Measurements from ENCODE around the gene SORBS1.

SORBS1 gene

DNA sequence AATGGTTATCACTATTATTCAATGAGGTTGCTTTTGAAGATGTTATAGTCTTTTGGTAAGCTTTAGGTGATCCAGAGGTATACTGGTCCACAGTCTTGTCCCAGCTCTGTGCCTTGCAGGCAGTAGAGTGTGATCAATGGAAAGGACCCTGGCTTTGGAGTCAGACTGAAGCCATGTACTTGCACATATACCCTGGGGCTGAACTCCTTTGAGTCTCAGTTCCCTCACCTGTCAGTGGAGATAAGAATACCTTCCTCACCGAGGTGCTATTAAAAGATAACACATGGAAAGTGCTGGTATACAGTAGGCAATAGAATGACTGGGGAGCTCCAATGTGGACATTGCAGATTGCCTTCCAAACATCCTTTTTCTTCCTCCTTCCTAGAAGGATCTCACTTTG is 254.3 kb downstream of the SORBS1 start:
- no peak for DNase-seq

DNA sequence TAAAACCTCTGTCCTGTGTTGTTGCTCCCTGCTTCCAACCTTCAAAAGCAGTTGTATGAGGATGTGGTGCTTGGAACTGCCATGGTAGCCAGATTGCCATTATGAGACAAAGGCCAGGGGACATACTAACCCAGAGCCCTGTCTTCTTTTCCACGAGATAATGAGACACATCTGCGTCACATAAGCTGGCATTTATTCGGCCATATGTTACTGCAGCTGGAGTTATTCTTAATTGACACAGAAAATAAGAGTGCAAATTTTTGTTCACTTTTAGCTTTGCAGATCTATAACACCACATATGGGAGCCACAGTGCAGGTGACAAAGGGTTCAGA is 254.9 kb downstream of the SORBS1 start:
- no peak for DNase-seq

DNA sequence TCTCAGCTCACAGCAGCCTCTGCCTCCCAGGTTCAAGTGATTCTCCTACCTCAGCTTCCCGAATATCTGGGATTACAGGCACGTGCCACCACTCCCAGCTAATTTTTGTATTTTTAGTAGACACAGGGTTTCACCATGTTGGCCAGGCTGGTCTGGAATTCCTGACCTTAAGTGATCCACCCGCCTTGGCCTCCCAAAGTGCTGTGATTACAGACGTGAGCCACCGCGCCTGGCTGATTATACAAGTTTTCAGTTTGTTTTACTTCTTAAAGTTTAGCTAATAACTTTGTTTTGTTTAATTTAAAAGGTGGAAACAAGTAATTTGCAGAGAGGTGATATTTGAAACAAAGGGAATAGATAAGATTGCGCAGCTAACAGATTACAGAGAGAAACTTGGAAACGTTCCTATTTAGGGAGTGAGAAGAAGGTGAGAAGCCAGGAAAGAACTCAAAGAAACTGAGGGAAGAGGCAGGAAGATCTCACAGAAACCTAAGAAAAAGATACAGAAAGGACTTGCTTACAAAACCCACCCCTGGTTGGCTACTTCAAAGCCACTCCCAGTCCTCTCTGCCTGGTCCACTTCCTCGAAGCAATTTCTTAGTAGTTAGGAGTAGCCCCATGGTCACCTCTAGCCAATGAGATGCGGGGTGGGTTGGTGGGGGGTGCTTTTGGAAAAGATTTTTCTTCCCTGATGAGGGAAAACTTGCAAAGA is 255.4 kb downstream of the SORBS1 start:
- no peak for DNase-seq

DNA sequence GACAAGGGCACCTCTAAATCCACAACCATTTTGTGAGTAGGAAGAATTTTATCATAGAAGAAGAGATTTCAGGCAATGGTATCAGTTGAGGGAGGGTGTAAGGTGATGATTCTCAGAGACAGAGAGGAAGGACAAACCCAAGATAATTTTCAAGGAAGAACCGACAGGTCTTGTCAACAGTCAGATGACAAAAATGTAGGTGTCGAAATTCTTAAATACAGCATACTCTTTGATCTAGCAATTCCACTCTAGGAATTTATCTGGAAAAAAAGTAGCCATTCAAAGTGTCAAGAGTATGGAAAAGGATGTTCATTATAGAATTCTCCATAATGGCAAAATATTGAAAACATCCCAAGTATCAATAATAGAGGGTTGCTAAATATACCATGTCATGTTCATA is 256.2 kb downstream of the SORBS1 start:
- no peak for DNase-seq

DNA sequence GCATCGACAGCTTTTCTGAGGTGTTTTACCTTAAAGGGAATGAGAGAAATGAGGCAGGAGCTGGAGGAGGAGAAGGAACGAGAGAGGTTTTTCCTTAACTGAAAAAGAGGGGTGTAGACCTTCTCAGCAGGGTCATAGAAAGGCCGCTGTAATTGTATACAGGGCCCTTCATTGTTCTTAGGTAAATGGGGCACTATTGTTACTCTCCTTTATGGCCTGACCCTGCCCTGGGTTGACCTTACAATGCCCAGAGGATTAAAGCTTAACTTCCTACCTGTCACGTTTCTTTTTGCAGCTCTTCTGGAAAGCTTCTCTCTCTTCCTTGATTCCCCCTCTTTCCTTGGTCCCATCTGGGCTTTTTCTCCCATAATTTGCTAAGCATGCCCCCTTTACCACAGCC is 256.7 kb downstream of the SORBS1 start:
- no peak for DNase-seq

DNA sequence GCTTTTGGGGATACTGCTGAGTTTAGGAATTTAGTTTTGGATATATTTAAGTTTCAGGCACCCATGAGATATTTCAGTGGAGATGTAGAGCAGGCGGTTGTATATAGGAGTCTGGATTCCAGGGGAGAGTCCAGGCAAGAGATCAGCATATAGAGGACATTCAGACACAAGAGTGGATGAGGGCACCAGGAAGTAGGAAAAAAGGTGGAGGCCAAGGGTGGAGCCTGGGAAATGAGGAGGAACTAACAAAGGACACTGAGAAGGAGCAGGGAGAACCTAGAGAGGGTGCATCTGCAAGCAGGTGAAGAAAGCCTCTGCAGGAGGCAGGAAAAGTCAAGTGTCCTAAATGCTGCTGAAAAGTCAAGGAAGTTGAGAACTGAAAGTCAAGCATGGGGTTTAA is 257.2 kb downstream of the SORBS1 start:
- DNase-seq: no peak

DNA sequence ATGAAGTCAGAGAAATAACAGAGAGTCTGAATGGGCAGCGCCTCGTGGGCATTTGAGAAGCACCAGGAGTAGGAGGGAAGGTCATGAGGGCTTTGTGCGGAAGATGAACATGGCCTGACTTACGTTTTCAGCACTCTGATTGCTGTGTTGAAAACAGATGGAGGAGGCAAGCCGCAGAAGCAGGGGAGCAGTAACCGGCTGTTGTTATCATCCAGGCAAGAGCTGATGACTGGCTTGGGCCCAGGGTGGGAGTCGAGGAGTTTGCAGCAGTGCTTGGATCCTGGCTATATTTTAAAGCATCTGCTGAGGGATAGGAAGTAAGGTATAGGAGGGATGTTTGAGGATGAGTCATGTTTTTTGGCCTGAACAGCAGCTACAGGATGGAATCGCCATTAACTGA is 257.6 kb downstream of the SORBS1 start:
- no peak for DNase-seq

DNA sequence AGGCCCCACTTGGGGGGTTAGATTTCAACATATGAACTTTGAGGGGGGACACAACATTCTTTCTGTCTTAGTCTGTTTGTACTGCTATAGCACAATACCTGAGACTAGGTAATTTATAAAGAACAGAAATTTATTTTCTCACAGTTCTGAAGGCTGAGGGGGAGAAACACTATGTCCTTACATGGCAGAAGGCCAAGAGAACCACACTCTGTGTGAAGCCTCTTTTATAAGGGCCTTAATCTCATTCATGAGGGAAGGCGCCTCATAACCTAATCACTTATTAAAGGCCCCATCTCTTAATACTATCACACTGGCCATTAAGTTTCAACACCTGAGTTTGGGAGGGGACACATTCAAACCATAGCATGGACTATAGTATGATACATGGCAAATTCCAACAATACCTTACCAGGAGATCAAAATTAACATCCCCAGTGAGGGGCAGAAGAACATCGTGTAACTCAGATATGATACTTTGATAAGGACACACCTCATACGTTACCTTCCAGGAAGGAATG is 261.1 kb downstream of the SORBS1 start:
- no peak for DNase-seq

DNA sequence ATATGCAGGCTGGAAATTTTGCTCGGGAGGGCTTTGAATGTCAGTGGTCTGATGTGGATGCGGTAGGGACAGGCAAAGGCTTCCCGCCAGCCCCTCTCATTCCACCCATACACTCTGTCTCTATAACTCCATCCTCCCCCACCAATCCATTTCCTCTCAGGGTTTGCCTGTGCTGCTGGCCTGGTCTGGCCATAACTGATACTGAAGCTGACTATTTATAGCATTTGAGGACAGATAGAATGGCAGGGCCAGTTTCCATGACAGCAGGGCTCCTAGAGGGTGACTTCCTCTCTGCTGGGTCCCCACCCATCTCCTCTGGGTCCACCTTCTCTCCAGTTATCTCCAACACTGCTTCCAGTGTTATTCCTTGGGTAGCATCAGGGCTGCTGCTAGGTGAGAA is 263.8 kb downstream of the SORBS1 start:
- DNase-seq: no peak

DNA sequence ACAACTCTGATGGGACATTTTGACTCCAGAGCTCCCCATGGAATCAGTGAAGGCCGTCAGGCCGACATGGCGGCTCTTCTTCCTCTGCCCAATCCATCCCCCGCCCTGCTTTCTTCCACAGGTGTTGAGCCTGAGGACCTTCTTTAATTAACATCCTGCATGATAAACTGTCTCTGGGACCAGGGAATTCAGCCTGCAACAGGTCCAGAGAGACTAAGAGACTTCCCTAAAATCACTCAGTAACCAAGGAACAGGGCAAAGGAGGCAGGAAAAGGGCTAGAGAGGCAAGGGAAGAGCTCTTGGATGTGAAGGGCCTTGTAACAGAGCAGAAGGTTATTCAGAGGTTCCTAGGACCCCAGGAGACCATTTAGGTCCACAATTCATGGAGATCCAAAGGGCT is 264.4 kb downstream of the SORBS1 start:
- no peak for DNase-seq

DNA sequence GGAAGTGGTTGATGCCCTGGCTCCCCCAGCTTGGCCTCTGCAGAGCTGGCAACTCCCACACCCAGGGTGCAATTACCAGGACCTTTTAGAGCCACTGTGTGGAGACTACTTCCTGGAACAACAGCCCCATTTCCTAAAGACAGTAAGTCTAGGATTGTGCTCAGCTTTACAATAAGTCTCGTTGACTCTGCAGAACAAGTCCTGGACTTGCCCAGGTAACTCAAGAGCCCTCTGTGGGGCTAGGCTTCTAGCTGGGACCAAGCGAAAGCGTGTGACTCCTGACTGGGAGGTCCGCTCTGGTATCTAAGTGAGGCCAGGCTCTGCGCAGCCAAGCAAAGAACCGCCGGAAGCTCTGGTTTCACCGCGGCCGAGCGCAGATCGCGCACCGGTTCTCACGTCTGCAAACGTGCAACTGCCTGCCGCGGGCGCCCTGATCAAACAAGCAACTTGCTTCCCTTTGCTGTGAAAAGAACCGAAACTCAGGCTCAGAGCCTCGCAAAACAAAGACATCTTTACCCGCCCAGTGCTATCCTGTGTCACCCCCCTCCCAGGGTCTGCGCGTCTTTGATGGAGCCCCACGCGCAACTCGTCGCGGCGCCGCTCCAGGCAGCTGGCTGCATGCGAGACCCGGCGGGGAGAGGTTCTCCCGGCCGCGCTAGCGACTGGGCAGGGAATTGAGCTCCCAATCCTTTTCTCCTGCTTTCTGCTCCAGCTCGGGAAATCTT is 266.0 kb downstream of the SORBS1 start:
- DNase-seq: no peak

DNA sequence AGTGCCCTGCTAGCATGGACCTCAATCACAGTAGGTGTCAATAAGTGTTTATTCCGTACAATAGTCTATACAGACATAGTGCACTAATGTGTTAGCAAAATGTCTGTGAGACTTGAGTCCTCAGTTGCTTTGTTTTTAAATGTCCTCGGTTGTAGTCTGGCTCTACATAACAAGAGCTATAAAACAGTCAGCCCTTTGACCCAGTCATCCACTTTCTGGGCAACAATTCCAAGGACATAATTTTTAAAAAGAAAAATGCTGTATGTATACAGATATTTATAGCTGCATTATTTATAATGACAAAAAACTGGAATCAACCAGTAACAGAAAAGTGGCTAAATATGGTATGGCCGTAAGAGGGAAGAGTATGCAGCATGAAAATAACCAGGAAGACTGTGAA is 267.5 kb downstream of the SORBS1 start:
- no peak for DNase-seq

DNA sequence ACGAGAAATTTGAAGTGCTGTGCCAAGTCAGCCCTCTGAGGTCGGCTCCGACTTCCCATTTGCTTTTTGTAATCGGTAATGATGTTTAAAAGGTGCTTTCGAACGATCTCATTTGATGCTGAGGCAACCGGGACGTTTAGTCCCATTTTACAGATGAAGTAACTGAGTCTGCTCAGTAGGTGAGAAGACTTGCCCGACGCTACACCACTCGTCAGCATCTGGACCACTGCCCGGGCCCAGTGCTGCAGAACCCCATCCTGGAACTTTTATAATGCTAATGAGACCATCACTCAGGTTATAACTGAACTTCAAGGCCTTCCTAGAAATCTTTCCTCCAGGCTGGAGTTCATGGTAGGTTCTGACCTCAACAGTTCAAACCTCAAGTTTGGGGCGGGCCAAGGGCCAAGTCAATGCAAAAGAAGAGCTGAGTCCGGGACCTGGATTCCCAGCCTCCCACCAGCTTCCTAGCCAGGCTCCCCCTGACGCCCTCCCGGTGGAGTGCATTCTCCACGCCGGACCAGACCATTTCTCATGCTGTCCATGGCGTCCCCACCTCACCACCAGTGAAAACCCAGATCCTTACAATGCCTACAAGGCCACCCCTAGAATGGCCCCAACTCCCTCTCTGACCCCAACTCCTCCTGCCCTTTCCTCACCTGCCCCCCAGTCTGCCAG is 269.7 kb downstream of the SORBS1 start:
- no peak for DNase-seq

DNA sequence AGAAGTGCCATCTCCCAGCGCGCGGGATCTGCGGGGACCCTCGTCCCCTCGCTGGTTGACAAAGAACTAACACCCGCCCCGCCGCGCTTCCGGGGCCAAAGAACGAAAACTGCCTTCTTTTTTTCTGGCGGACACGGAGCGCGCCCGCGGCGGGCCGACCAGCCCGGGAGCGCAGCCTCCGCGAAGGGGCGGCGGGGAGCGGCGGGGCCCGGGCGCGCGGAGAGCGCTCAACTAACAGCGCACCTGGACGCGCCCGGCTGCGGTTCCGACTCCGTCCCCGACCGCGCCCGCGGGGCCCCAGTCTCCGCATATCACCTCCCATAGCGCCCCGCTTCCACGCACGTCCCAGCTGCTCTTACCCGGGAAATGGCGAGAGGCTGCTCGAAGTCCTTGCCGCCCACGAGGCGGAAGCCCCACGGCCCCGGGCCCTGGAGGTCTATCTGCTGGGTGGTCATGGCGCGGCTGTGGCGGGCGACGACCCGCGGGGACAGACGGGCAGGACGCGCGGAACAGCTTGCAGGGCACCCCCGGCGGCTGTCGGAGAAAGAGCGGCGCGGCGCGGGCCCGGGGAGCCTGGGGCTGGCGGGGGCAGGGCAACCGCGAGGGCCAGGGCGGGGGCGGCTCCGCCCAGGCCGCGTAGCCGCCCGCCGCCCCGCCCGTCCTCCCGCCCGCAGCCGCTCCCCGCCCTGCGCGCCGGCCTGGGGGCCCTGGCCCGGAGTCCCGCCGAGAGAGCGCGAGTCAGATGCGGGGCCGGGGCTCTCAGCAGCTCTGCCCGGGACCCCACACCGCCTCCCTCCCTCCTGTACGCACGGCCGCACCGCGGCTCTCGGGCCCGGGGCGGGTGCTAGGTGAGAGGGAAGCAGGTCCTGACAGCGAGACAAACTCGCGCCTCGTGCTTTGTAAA is 270.5 kb downstream of the SORBS1 start, which contains the start of gene PDLIM1:
PDLIM1 (minus strand) TSS at position 543 of the 904 bp plus-strand sequence; CDS start at position 455, 88 bp downstream.
- DNase-seq: peak; percentile 3

DNA sequence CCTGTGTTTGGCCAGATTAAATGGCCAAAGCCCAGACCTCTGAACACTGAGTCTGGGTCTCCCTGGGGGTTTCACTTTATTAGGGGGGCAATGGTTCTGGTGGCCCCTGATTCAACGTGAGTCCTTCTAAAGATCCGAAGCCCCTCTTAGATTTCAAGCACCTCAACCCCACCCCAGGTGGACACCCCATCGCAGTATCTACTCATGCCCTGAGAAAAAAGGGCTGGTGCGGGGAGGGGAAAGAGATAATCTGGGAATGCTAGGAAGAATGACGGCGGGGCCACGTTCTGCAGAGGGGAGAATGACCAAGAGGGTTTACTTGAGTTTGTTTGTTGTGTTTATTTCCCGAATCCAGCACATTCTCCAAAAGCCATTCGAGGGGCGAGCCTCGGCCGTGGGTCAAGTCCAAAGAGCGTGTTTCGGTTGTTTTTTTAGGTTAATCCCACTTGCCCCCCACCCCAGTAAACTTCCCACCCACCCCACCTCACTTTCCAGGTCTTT is 271.2 kb downstream of the SORBS1 start:
- DNase-seq: no peak

DNA sequence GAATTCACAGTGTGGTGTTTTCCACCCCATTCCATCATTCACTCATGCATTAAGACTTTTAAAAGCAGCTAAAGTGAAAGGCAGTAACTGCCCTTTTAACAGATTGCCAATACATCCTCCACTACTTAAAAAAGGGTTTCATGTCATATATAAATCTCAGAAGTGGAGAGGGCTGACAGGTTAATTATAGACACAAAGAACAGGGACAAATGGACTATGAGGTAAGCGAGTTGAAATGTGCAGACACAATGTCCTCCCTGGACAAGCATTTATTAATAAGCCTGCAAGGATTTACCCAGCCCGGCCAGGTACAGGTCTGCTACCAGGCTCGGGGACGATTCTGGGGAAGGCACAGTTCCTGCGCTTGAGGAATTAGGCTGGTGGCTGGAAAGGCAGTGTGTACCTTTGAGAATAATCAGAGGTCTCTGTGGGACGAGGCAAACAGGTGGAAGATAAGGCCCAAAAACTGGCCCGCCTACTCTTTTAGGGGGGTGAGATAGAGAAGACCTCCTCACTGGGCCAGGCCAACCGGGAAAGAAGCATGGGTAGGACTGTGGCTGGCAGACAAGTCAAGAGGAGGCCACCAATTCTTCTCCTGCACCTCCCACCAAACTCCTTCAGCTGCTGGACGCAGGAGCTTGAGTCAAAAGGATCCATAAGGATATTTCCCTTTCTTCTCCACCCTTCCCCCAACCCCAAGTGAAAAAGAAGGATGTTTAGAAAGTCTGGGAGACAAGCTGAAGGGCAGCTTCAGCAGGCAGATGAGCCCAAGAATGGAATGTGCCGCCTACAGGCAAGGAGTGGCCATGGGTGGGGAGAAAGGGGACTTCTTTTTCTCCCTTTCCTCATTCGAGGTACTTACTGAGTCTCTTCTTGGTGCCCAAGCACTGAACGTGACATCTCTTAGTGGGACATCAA is 271.9 kb downstream of the SORBS1 start:
- DNase-seq: no peak

DNA sequence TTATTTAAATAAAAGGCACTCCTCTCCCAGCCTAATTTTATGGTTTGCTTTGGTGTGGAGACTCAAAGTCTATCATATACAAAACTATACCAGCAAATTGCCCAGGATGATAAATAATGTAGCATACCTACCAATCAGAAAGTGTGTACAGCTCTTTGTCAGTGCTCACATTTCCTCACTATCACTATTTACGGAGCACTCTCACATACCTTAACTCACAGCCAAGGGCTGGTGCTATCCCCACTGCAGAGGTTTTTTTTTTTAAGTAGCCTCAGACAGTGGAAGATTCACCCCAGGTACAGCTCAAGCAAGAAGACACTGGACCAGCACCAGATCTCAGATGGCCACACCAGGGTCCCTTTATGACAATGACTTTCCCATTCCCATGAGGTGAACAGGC is 272.9 kb downstream of the SORBS1 start:
- no peak for DNase-seq

DNA sequence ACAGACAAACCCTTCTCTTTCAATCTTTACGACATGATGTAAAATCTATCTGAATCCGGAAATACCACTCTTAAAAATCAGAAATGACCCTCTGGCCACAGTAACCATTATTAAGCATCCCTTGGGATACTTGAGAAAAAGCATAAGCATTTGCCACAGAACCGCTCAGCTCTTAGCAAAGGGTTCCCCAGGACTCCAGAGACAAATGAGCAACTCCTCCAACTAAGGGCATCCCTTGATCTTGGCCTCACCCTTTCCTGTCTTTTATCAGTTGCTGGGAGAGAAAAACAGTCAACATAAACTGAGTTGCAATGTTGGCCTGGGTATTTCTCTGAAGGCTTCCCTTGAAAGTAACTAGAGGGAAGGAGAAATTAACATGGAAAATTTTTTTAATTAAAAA is 273.9 kb downstream of the SORBS1 start:
- no peak for DNase-seq

DNA sequence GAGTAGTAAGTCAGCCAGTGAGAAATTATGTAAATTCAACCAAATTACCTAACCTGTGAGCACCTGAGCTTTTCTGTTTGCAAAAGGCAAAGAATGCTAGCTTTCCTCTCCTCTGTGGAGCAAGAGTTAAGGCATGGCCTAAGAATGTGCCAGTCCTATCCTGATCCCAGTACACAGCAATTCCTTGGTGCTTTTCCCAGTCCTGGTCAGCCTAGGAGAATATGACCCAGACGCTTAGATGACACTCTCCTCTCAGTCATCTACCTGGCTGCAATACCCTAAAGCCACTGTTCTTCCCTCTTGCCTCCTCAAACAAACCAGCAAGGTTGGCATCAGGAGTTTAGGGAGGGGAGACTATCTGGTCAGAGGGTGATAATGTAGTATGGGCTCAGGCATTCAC is 274.5 kb downstream of the SORBS1 start:
- DNase-seq: no peak

DNA sequence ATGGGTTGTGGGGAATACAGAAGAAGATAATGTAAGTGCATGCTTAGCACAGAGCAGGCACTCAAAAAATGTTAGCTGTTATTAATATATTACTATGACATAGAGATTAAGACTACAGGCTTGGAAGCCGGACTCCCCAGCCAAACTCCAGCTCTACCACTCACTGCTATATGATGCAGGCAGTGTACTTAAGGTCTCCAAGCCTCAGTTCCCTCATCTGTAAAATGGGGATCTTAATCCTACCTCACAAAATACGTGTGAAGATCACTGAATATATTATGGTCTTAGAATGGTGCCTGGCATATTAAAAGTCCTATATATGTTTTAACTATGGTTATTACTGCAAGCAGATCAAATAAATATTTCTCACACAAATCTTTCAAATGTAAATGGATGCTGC is 275.6 kb downstream of the SORBS1 start:
- DNase-seq: no peak

DNA sequence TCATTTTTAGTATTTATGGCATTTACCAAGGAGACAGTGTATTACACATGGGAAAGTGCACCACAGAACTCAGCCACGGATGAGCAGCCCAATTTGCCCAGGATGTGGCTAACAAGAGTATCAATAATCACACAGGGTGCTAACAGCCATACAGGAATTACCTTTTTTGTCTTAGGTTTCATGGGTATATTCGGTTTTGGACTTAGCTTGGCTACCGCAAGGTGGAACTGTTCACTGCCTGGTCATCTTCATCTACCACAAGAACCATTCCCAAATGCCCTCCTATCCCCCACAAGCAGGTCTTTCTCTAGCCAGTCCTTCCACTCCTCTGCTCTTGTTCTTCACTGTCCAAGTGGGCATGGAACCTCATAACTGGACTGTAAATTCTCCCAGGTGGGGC is 276.4 kb downstream of the SORBS1 start:
- no peak for DNase-seq
